GM19023 (cell line): ENCODE data around the gene SLC22A14.
A peak's percentile ranks its signal among the peaks of the same experiment; 100 is the strongest.

Experiments used
- ATAC-seq: cut with Tn5 transposase; IDR thresholded peaks from one replicate; pipeline ENCODE4 v1.9.1; 2021; ENCODE audit warnings: mild to moderate bottlenecking, moderate library complexity; ENCODE audit not compliant: unreplicated experiment

Gene SLC22A14

GRCh38 chr3:38343797-38344594 is 61.9 kb downstream of the SLC22A14 start:
- no peak for ATAC-seq

GRCh38 chr3:38345879-38346586 is 63.9 kb downstream of the SLC22A14 start:
- peak; percentile 22 for ATAC-seq

GRCh38 chr3:38346587-38347410 is 64.7 kb downstream of the SLC22A14 start, which contains the start of gene XYLB:
XYLB (plus strand) TSS chr3:38346785; CDS start chr3:38346869, 84 bp downstream.
- peak; percentile 99 for ATAC-seq

GRCh38 chr3:38347421-38348200 is 65.5 kb downstream of the SLC22A14 start:
- no peak for ATAC-seq

- no peak for ATAC-seq
Measured at GRCh38 chr3:38348903-38349302, 66.8 kb downstream of the SLC22A14 start.

- ATAC-seq: no peak
Measured at GRCh38 chr3:38349684-38350359, 67.7 kb downstream of the SLC22A14 start.

- ATAC-seq: no peak
Measured at GRCh38 chr3:38353151-38353550, 71.1 kb downstream of the SLC22A14 start.

- no peak for ATAC-seq
Measured at GRCh38 chr3:38354588-38355330, 72.7 kb downstream of the SLC22A14 start.

GRCh38 chr3:38359038-38359437 is 76.9 kb downstream of the SLC22A14 start:
- no peak for ATAC-seq

- ATAC-seq: no peak
Measured at GRCh38 chr3:38360345-38360744, 78.3 kb downstream of the SLC22A14 start.

- no peak for ATAC-seq
Measured at GRCh38 chr3:38361496-38361895, 79.4 kb downstream of the SLC22A14 start.

- no peak for ATAC-seq
Measured at GRCh38 chr3:38362825-38363224, 80.7 kb downstream of the SLC22A14 start.

- ATAC-seq: no peak
Measured at GRCh38 chr3:38364721-38365400, 82.8 kb downstream of the SLC22A14 start.

- no peak for ATAC-seq
Measured at GRCh38 chr3:38365469-38366062, 83.5 kb downstream of the SLC22A14 start.

GRCh38 chr3:38366082-38366481 is 84.0 kb downstream of the SLC22A14 start:
- no peak for ATAC-seq

- no peak for ATAC-seq
Measured at GRCh38 chr3:38367779-38368178, 85.7 kb downstream of the SLC22A14 start.
